A673 (cell line): Measurements from ENCODE around the gene DZIP1.

ENCODE experiments used
- CTCF ChIP-seq: fragments of 300-800, 200-600 bp; sonication (generic); conservative IDR thresholded peaks from 2 replicates; pipeline ENCODE4 v1.5.1; 2017; ENCODE audit warnings: low read depth, mild to moderate bottlenecking, antibody characterized with exemption, low read length, moderate library complexity, mixed read lengths
- EZH2 ChIP-seq: fragments of 200-600 bp; sonication (generic); IDR thresholded peaks from 2 replicates; pipeline ENCODE4 v1.6.1; 2017; ENCODE audit warnings: borderline replicate concordance, low read depth, mild to moderate bottlenecking, mixed read lengths, antibody characterized with exemption, low read length; ENCODE audit not compliant: poor library complexity, severe bottlenecking

- TF ChIP-seq EZH2 = no peak
- no peak for TF ChIP-seq CTCF
These were observed 24.3 kb downstream of the DZIP1 start for GRCh38 chr13:95620030-95620824.
